OCI-LY3 (cell line): ENCODE results near the gene NOS1.
"Not testable (repeated sequence)": the region's sequence is repeated elsewhere in the genome, so short reads cannot be mapped to it uniquely, and the experiment has no call there.

ENCODE experiments used
- H2AFZ ChIP-seq: fragments of 200-600, 300-600 bp; shearing (Covaris generic); 2 replicates; pipeline ENCODE4 v1.6.0; 2014; ENCODE audit warnings: antibody characterized with exemption, low read depth, low read length
- H3K27ac ChIP-seq: fragments of 200-600, 300-600 bp; sonication (generic); 2 replicates; pipeline ENCODE4 v1.5.1; 2014; ENCODE audit warnings: mild to moderate bottlenecking, low read length, moderate library complexity, mixed read lengths
- H3K27me3 ChIP-seq: fragments of 200-600, 300-600 bp; sonication (generic); 2 replicates; pipeline ENCODE4 v1.6.1; 2014; ENCODE audit warnings: low read depth, low read length, mixed read lengths
- H3K36me3 ChIP-seq: fragments of 200-600, 300-600 bp; sonication (generic); replicated peaks from 2 replicates; pipeline ENCODE3; 2014; ENCODE audit warnings: low read depth, low read length, mixed read lengths
- H3K4me1 ChIP-seq: fragments of 300-600, 200-600 bp; sonication (generic); 2 replicates; pipeline ENCODE4 v1.6.1; 2014; ENCODE audit warnings: low read length, mixed read lengths
- H3K4me2 ChIP-seq: fragments of 200-600, 300-600 bp; sonication (generic); 2 replicates; pipeline ENCODE4 v1.6.1; 2014; ENCODE audit warnings: low read length, mixed read lengths
- H3K4me3 ChIP-seq: fragments of 300-600, 200-600 bp; sonication (generic); 2 replicates; pipeline ENCODE4 v1.5.1; 2014; ENCODE audit warnings: antibody characterized with exemption, mild to moderate bottlenecking, low read length, moderate library complexity
- H3K79me2 ChIP-seq: fragments of 300-600, 200-600 bp; shearing (Covaris generic); 2 replicates; pipeline ENCODE4 v1.6.1; 2014; ENCODE audit warnings: mild to moderate bottlenecking, low read length, mixed read lengths
- H3K9ac ChIP-seq: fragments of 300-600, 200-600 bp; shearing (Covaris generic); 2 replicates; pipeline ENCODE4 v1.6.0; 2014; ENCODE audit warnings: mild to moderate bottlenecking, low read length, moderate library complexity
- H3K9me3 ChIP-seq: fragments of 200-600, 300-600 bp; shearing (Covaris generic); 2 replicates; pipeline ENCODE4 v1.6.1; 2014; ENCODE audit warnings: low read length, mixed read lengths; ENCODE audit not compliant: insufficient read depth
- H4K20me1 ChIP-seq: fragments of 200-600, 300-600 bp; sonication (generic); 2 replicates; pipeline ENCODE4 v1.6.1; 2016; ENCODE audit warnings: low read length, mixed read lengths; ENCODE audit not compliant: insufficient read depth
- CTCF ChIP-seq: fragments of 200-600, 300-600 bp; sonication (generic); IDR thresholded peaks from 2 replicates; pipeline ENCODE4 v1.5.1; 2014; ENCODE audit warnings: antibody characterized with exemption, low read length, low read depth
- EZH2phosphoT487 ChIP-seq: fragments of 200-600 bp; shearing (Covaris generic); IDR thresholded peaks from 2 replicates; pipeline ENCODE4 v1.6.1; 2018; ENCODE audit warnings: antibody characterized with exemption, mixed run types, low read depth

The NOS1 gene

GRCh38 chr12:117377758-117378157 lies 16.3 kb upstream of the NOS1 start:
- H3K9ac ChIP-seq: no peak overlapping the region
- no peaks in the 10 kb centered on the region for H3K4me1 ChIP-seq
- no peaks in the 10 kb centered on the region for H3K36me3 ChIP-seq
- H3K9me3 ChIP-seq: no peaks in the 10 kb centered on the region
- TF ChIP-seq CTCF: no peak
- no peak for TF ChIP-seq EZH2phosphoT487
- no peaks in the 10 kb centered on the region for H3K79me2 ChIP-seq
- no peak overlapping the region for H3K4me2 ChIP-seq
- no peak overlapping the region for H3K4me3 ChIP-seq
- peaks cover 11% of the 10 kb centered on the region; the same call in 1 of the 2 replicates for H3K27me3 ChIP-seq
- H4K20me1 ChIP-seq: no peaks in the 10 kb centered on the region
- H3K27ac ChIP-seq: no peak overlapping the region
- H2AFZ ChIP-seq: no peak overlapping the region

GRCh38 chr12:117370588-117370987 lies 9.2 kb upstream of the NOS1 start:
- Histone ChIP-seq H3K27ac (no peak overlapping the region), H3K9me3 (no peaks in the 10 kb centered on the region), H3K4me1 (no peaks in the 10 kb centered on the region), H3K79me2 (no peaks in the 10 kb centered on the region), H3K27me3 (peaks cover 7% of the 10 kb centered on the region), H3K4me3 (no peak overlapping the region), H3K4me2 (no peak overlapping the region), H3K36me3 (no peaks in the 10 kb centered on the region), H2AFZ (no peak overlapping the region), H3K9ac (no peak overlapping the region), H4K20me1 (no peaks in the 10 kb centered on the region)
- no peak for TF ChIP-seq CTCF
- TF ChIP-seq EZH2phosphoT487: no peak

GRCh38 chr12:117370000-117370399 lies 8.6 kb upstream of the NOS1 start:
- H3K36me3 ChIP-seq, H2AFZ ChIP-seq, H3K27ac ChIP-seq, H3K79me2 ChIP-seq, H4K20me1 ChIP-seq, H3K4me3 ChIP-seq, H3K9me3 ChIP-seq, H3K4me2 ChIP-seq, H3K4me1 ChIP-seq, H3K9ac ChIP-seq: not testable (repeated sequence)
- peaks cover 11% of the 10 kb centered on the region for H3K27me3 ChIP-seq

GRCh38 chr12:117367006-117367638 lies 5.7 kb upstream of the NOS1 start:
- peaks cover 36% of the 10 kb centered on the region for H3K27me3 ChIP-seq
- TF ChIP-seq CTCF (peak; percentile 91), EZH2phosphoT487 (no peak)
- H2AFZ ChIP-seq: no peak overlapping the region; the same call in 1 of the 2 replicates
- no peak overlapping the region for H3K4me3 ChIP-seq
- H3K79me2 ChIP-seq: no peaks in the 10 kb centered on the region
- no peaks in the 10 kb centered on the region for H3K9me3 ChIP-seq
- peaks cover 10% of the 10 kb centered on the region; the same call in 1 of the 2 replicates for H3K4me1 ChIP-seq
- no peak overlapping the region for H3K4me2 ChIP-seq
- H3K9ac ChIP-seq: no peak overlapping the region
- H4K20me1 ChIP-seq: no peaks in the 10 kb centered on the region
- no peak overlapping the region for H3K27ac ChIP-seq
- H3K36me3 ChIP-seq: no peaks in the 10 kb centered on the region
